ENCODE results near the gene TCEA2. TPM values are rescaled to one million over a fixed set of nuclear protein-coding genes. Genes with fewer than 3 reads are reported as not detected.
A peak's percentile ranks its signal among the peaks of the same experiment; 100 is the strongest.

TCEA2 gene
- total and polyA plus RNA-seq, 2 of the 13 experiments (the other 11 are each of a cell fraction or from before 2014, with no cell fraction given), result 28.1 to 33.7 TPM

DNA sequence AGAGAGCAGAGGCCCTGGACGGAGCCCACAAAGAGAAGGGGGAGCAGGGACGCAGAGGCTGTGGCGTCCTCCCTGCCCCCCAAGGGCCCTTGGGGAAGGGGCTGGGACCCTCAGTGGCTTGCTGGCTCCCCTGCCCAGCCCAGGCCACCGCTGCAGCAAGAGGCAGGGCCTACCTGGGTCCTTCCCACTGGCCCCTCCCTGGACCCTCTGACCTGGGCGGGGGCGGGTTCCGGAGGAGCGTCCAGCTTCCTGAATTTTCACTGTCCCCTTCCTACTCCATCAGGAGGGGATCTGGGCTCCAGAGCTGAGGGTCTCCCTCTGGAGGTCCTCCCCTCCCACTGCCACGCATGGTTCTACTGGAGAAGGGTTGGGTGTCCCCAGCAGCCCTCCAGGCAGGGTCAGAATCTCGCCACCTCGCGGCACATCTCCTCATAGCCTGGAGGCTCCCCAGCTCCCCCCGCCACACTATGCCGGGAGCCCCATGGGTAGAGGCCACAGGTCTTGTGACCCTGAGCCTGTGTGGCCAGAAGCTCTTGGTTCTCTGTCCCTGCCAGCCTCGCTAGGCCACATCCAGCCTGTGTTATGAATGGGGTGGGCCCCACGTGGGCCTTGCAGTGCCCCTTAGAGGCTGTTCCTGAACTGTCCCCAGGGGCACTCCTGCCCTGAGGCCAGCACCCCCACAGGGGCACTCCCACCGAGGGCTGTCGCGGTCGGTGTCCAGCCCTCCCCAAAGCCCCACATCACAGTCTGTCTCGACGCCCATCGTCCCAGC is 12.6 kb upstream of the TCEA2 start (continued):
- no peak for TF ChIP-seq CERS6 (CRISPR knock-in tag; IDR thresholded peaks at IDR 0.05)
- peak; percentile 96 for TF ChIP-seq ZBTB7A (CRISPR knock-in tag; IDR thresholded peaks at IDR 0.05)
- no peak for TF ChIP-seq NAIF1 (CRISPR knock-in tag; IDR thresholded peaks at IDR 0.05; ENCODE audit: borderline replicate concordance)
- TF ChIP-seq ZBTB49 (CRISPR knock-in tag; IDR thresholded peaks at IDR 0.05; ENCODE audit: borderline replicate concordance), result peak; percentile 54; the same call in 1 of the 2 replicates
- TF ChIP-seq TSC22D2 (CRISPR knock-in tag; IDR thresholded peaks at IDR 0.05; ENCODE audit: borderline replicate concordance), result peak; percentile 69
- no peak for TF ChIP-seq RNF2 (conservative IDR thresholded peaks at IDR 0.05; ENCODE audit: low read depth)
- TF ChIP-seq ZFP62 (CRISPR knock-in tag; IDR thresholded peaks at IDR 0.05), result 0 out of 2 replicates have a peak, but pooled peaks have one; percentile 45
- no peak; the same call in 1 of the 2 replicates for TF ChIP-seq ZNF317 (CRISPR knock-in tag; IDR thresholded peaks at IDR 0.05)
- TF ChIP-seq ZNF83 (CRISPR knock-in tag; IDR thresholded peaks at IDR 0.05; ENCODE audit: borderline replicate concordance), result 0 out of 2 replicates have a peak, but pooled peaks have one; percentile 32
- peak; percentile 37; the same call in 1 of the 2 replicates for TF ChIP-seq HMGXB3 (CRISPR knock-in tag; IDR thresholded peaks at IDR 0.05; ENCODE audit: borderline replicate concordance)
- TF ChIP-seq ZSCAN12 (CRISPR knock-in tag; IDR thresholded peaks at IDR 0.05), result peak; percentile 53; the same call in 1 of the 2 replicates
- peak; percentile 80; the same call in 1 of the 2 replicates for TF ChIP-seq ZNF747 (CRISPR knock-in tag; IDR thresholded peaks at IDR 0.05; ENCODE audit: borderline replicate concordance)
- TF ChIP-seq ARID5B (CRISPR knock-in tag; IDR thresholded peaks at IDR 0.05), result peak; percentile 47; the same call in 1 of the 2 replicates
- TF ChIP-seq ZNF143 (CRISPR knock-in tag; IDR thresholded peaks at IDR 0.05), result peak; percentile 70; the same call in 1 of the 2 replicates
